Forelimb muscle (tissue), 1 donor: ENCODE results near the gene TCERG1. TPM values are rescaled to one million over a fixed set of nuclear protein-coding genes. Genes with fewer than 3 reads are reported as not detected.

Source experiments
- polyA plus RNA-seq: library from polyadenylated mRNA; unstranded; fragments of 120-200 nt; gene quantifications from one replicate; pipeline ENCODE4 v1.2.1, GENCODE V29; 2013; ENCODE audit not compliant: insufficient read length

TCERG1 gene
- polyA plus RNA-seq, 1 donor: 65.9 TPM

Other genes with a start within 250 kb of the TCERG1 start
- 15.9 TPM for gene RBM27, start 243.7 kb upstream of the TCERG1 start, polyA plus RNA-seq
- gene POU4F3, start 108.5 kb upstream of the TCERG1 start, polyA plus RNA-seq: 0.05 TPM
- not detected for gene GPR151, start 68.9 kb downstream of the TCERG1 start, polyA plus RNA-seq